ENCODE results near the gene PLB1. TPM values are rescaled to one million over a fixed set of nuclear protein-coding genes. Genes with fewer than 3 reads are reported as not detected.

PLB1 gene
- total and polyA plus RNA-seq, 2 experiments from 2014 or later = 19.2 to 19.7 TPM

DNA sequence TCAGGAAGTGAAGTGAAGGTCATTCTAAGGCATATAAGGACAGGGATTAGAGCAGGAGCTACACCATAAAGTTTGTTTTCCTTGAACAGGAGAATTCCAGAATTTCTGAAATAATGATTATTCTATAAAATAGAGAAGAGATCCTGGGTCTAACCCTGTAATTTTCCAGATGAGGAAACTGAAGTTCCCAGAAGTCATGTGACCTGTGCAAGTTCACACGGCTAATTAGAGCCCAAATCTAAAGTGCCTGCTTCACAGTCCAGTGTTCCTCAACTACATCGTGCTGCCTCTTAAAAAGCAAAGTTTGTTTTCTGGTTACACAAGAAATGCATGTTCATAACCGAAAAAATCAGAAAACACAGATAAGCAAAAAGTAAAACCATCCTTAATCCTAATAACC, 34.9 kb downstream of the PLB1 start:
- WGBS (ENCODE audit: low lambda C conversion rate, missing lambda C conversion rate) = 75% methylated on average over 3 of the region's 3 CpGs
- Histone ChIP-seq H4K20me1 (ENCODE audit: insufficient read depth, poor library complexity, severe bottlenecking) (no peaks in the 10 kb centered on the region), H3K27ac (no peak overlapping the region), H3K4me2 (no peak overlapping the region), H3K9me2 (replicated peaks; ENCODE audit: insufficient read depth) (no peaks in the 10 kb centered on the region), H3K36me3 (replicated peaks; ENCODE audit: insufficient read depth, low read depth) (no peaks in the 10 kb centered on the region), H3K27me3 (no peaks in the 10 kb centered on the region), H2AFZ (no peak overlapping the region), H3K4me3 (no peak overlapping the region), H3K9me3 (ENCODE audit: low read depth) (no peaks in the 10 kb centered on the region), H3K4me1 (ENCODE audit: insufficient read depth) (no peaks in the 10 kb centered on the region), H3K79me2 (no peaks in the 10 kb centered on the region)
- no peak for DNase-seq (ENCODE audit: low spot score)
- TF ChIP-seq EZH2phosphoT487 (IDR thresholded peaks at IDR 0.05; ENCODE audit: low read depth, severe bottlenecking, unreplicated experiment) (no peak), CTCF (IDR thresholded peaks at IDR 0.05; ENCODE audit: poor library complexity) (no peak), EZH2 (IDR thresholded peaks at IDR 0.05; ENCODE audit: borderline replicate concordance) (no peak)

DNA sequence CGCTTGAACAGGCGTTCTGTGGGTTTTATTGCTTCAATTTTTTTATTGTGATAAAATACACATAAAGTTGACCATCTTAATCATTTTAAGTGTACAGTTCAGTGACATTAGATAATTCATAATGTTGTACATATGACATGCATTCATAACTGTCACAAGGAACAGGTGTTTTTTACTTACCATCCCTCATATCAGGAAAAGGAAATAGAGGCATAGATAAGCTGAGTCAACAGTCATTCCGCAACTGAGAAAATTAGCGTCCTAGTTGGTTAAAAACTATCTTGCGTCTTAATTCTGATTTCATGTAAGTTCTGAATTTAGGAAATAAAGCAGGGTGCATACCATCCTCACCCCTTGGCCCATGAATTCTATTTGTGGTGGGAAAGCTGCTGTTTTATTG, 36.5 kb downstream of the PLB1 start:
- H3K9me2 ChIP-seq (replicated peaks; ENCODE audit: insufficient read depth) = no peaks in the 10 kb centered on the region
- H3K36me3 ChIP-seq (replicated peaks; ENCODE audit: insufficient read depth, low read depth) = no peaks in the 10 kb centered on the region
- no peak overlapping the region for H3K27ac ChIP-seq
- no peaks in the 10 kb centered on the region for H4K20me1 ChIP-seq (ENCODE audit: insufficient read depth, poor library complexity, severe bottlenecking)
- WGBS (ENCODE audit: low lambda C conversion rate, missing lambda C conversion rate) = 85% methylated on average over 5 of the region's 5 CpGs
- no peak overlapping the region for H3K4me2 ChIP-seq
- no peak overlapping the region for H3K4me3 ChIP-seq
- TF ChIP-seq CTCF (IDR thresholded peaks at IDR 0.05; ENCODE audit: poor library complexity) (no peak), EZH2phosphoT487 (IDR thresholded peaks at IDR 0.05; ENCODE audit: low read depth, severe bottlenecking, unreplicated experiment) (no peak), EZH2 (IDR thresholded peaks at IDR 0.05; ENCODE audit: borderline replicate concordance) (no peak)
- no peak overlapping the region for H2AFZ ChIP-seq
- no peaks in the 10 kb centered on the region for H3K9me3 ChIP-seq (ENCODE audit: low read depth)
- DNase-seq (ENCODE audit: low spot score) = no peak
- no peaks in the 10 kb centered on the region for H3K4me1 ChIP-seq (ENCODE audit: insufficient read depth)
- no peaks in the 10 kb centered on the region for H3K79me2 ChIP-seq
- H3K27me3 ChIP-seq = no peaks in the 10 kb centered on the region

DNA sequence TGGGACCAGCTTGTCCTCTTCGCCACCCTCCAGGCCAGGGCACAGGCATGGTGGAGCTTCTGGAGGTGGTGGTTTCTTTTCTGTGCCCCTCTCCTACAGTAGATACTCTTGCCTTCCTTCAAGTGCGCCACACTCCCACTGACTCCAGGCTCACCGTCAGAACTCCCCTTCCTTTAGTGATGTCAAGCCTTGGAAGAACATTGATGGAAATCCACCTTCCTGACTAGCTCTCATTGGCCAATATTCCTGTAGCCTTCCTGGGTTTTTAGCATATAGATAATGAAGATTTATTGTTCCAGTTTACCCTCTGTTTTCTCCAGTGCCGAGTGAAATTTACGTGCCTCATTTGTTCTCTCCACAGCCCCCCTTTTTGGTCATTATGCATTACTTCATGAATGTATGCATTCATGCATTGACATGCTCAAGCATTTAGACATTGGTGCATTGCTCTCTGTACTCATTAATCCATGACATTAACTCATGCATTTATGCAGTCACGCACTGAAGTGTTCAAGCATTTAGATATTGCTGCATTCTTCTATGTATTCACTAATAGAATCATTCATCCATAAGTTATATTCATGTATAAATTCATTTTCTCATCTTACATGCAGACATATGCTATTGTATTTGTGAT, 37.3 kb downstream of the PLB1 start:
- H3K9me2 ChIP-seq (replicated peaks; ENCODE audit: insufficient read depth) = no peaks in the 10 kb centered on the region
- no peaks in the 10 kb centered on the region for H3K4me1 ChIP-seq (ENCODE audit: insufficient read depth)
- 88% methylated on average over 6 of the region's 6 CpGs for WGBS (ENCODE audit: low lambda C conversion rate, missing lambda C conversion rate)
- no peak overlapping the region for H2AFZ ChIP-seq
- no peak overlapping the region for H3K27ac ChIP-seq
- no peaks in the 10 kb centered on the region for H3K79me2 ChIP-seq
- no peaks in the 10 kb centered on the region for H4K20me1 ChIP-seq (ENCODE audit: insufficient read depth, poor library complexity, severe bottlenecking)
- TF ChIP-seq EZH2 (IDR thresholded peaks at IDR 0.05; ENCODE audit: borderline replicate concordance) = no peak
- TF ChIP-seq EZH2phosphoT487 (IDR thresholded peaks at IDR 0.05; ENCODE audit: low read depth, severe bottlenecking, unreplicated experiment) = no peak
- no peak for TF ChIP-seq CTCF (IDR thresholded peaks at IDR 0.05; ENCODE audit: poor library complexity)
- DNase-seq (ENCODE audit: low spot score) = no peak
- H3K27me3 ChIP-seq = no peaks in the 10 kb centered on the region
- H3K36me3 ChIP-seq (replicated peaks; ENCODE audit: insufficient read depth, low read depth) = no peaks in the 10 kb centered on the region
- H3K9me3 ChIP-seq (ENCODE audit: low read depth) = no peaks in the 10 kb centered on the region
- no peak overlapping the region for H3K4me2 ChIP-seq
- no peak overlapping the region for H3K4me3 ChIP-seq
